ENCODE results near the gene HNF4A. TPM values are rescaled to one million over a fixed set of nuclear protein-coding genes. Genes with fewer than 3 reads are reported as not detected.

Gene HNF4A
- total and polyA plus RNA-seq, 2 donors (not counting 3 experiments of a cell fraction or from before 2014, with no cell fraction given): not detected

GRCh38 chr20:44450903-44451450 is 95.5 kb downstream of the HNF4A start:
- Histone ChIP-seq H3K36me3 (ENCODE audit: control insufficient read depth in 2 of 2, extremely low read depth in 1 of 2, insufficient read depth in 2 of 2, low read length in 2 of 2) (no peaks in the 10 kb centered on the region), H3K27ac (ENCODE audit: insufficient read depth, low read depth, low read length) (no peak overlapping the region), H3K4me3 (replicated peaks in 1 of 3; ENCODE audit: insufficient read depth in 1 of 3, low read depth in 1 of 3, low read length in 3 of 3) (no peak overlapping the region), H2AFZ (ENCODE audit: low read depth, low read length) (no peak overlapping the region), H3K4me1 (ENCODE audit: control insufficient read depth, extremely low read depth, insufficient read depth, low read length) (no peaks in the 10 kb centered on the region), H3K27me3 (ENCODE audit: control insufficient read depth in 2 of 2, insufficient read depth in 2 of 2, low read length in 2 of 2) (peaks cover 2 to 6% of the 10 kb centered on the region in 2 experiments), H3K79me2 (ENCODE audit: control insufficient read depth, insufficient read depth, low read length) (no peaks in the 10 kb centered on the region), H3K4me2 (ENCODE audit: insufficient read depth, low read length) (no peak overlapping the region), H3K9me3 (replicated peaks; ENCODE audit: control insufficient read depth, insufficient read depth, low read length) (no peaks in the 10 kb centered on the region), H3K9me1 (replicated peaks; ENCODE audit: control insufficient read depth, extremely low read depth, insufficient read depth, low read length) (no peaks in the 10 kb centered on the region), H4K20me1 (replicated peaks; ENCODE audit: control insufficient read depth, extremely low read depth, insufficient read depth, low read length) (no peaks in the 10 kb centered on the region), H3K9ac (replicated peaks; ENCODE audit: extremely low read depth, insufficient read depth, low read length) (no peak overlapping the region)
- DNase-seq (ENCODE audit: low read depth, low spot score) (no peak), FAIRE-seq (no peak)
- dilution Hi-C loops (cut with MboI; ENCODE audit: extremely low pct_ligation_motif_present, low sequenced_read_pairs) (no loop called here), intact Hi-C loops (cut with micrococcal nuclease) (no loop called here)
- no TSS peak for BruUV-seq (replicated peaks)
- POLR2A ChIA-PET: no interaction called here
- TF ChIP-seq MAX (IDR thresholded peaks at IDR 0.05; ENCODE audit: insufficient read depth, insufficient read length): no peak
- no peak for TF ChIP-seq CTCF (IDR thresholded peaks at IDR 0.05; ENCODE audit: extremely low read depth in 1 of 2, insufficient read depth in 1 of 2, low read depth in 1 of 2, low read length in 2 of 2)
- TF ChIP-seq POLR2AphosphoS5 (IDR thresholded peaks at IDR 0.05; ENCODE audit: insufficient read depth, low read depth, low read length): no peak
- no peak for TF ChIP-seq FOS (IDR thresholded peaks at IDR 0.05; ENCODE audit: borderline replicate concordance, insufficient read depth, low read length)
- TF ChIP-seq JUN (IDR thresholded peaks at IDR 0.05; ENCODE audit: borderline replicate concordance, insufficient read depth, insufficient read length, low read depth): no peak
- CTCF ChIA-PET: no interaction called here
